ENCODE results near the gene CEBPE. TPM values are rescaled to one million over a fixed set of nuclear protein-coding genes. Genes with fewer than 3 reads are reported as not detected.

The CEBPE gene
- total RNA-seq, 1 donor from 2014 or later: not detected

- DNase-seq: no peak
Measured at GRCh38 chr14:23142826-23143225, 23.8 kb upstream of the CEBPE start.

GRCh38 chr14:23141706-23142444 is 22.8 kb upstream of the CEBPE start:
- no peak for DNase-seq

- DNase-seq: no peak
Measured at GRCh38 chr14:23140371-23140770, 21.3 kb upstream of the CEBPE start.

GRCh38 chr14:23139874-23140273 is 20.8 kb upstream of the CEBPE start:
- DNase-seq: no peak

GRCh38 chr14:23137813-23138535 is 18.9 kb upstream of the CEBPE start:
- no peak for DNase-seq

GRCh38 chr14:23137192-23137812 is 18.2 kb upstream of the CEBPE start:
- DNase-seq: no peak

GRCh38 chr14:23136566-23137133 is 17.6 kb upstream of the CEBPE start:
- no peak for DNase-seq

GRCh38 chr14:23132970-23133369 is 13.9 kb upstream of the CEBPE start:
- DNase-seq: no peak

GRCh38 chr14:23131482-23131881 is 12.4 kb upstream of the CEBPE start:
- no peak for DNase-seq

- DNase-seq: no peak
Measured at GRCh38 chr14:23130871-23131270, 11.8 kb upstream of the CEBPE start.

- DNase-seq: no peak
Measured at GRCh38 chr14:23129759-23130316, 10.8 kb upstream of the CEBPE start.

GRCh38 chr14:23128969-23129758 is 10.1 kb upstream of the CEBPE start:
- DNase-seq: no peak

GRCh38 chr14:23127861-23128260 is 8.8 kb upstream of the CEBPE start:
- no peak for DNase-seq

GRCh38 chr14:23126548-23127278 is 7.7 kb upstream of the CEBPE start:
- no peak for DNase-seq

- no peak for DNase-seq
Measured at GRCh38 chr14:23125933-23126524, 7.0 kb upstream of the CEBPE start.

- DNase-seq: no peak
Measured at GRCh38 chr14:23125011-23125410, 6.0 kb upstream of the CEBPE start.

- no peak for DNase-seq
Measured at GRCh38 chr14:23124337-23124954, 5.4 kb upstream of the CEBPE start.

GRCh38 chr14:23123419-23123818 is 4.4 kb upstream of the CEBPE start:
- DNase-seq: no peak

- no peak for DNase-seq
Measured at GRCh38 chr14:23122086-23122485, 3.0 kb upstream of the CEBPE start.

- DNase-seq: peak; percentile 59
Measured at GRCh38 chr14:23121361-23121771, 2.3 kb upstream of the CEBPE start.
